MV-4-11 (cell line): ENCODE measurements around the gene RBBP8.

Experiments used
- DNase-seq: peaks from one replicate; lab custom pipeline; 2025; lab: John Stamatoyannopoulos, UW

Gene RBBP8

DNA sequence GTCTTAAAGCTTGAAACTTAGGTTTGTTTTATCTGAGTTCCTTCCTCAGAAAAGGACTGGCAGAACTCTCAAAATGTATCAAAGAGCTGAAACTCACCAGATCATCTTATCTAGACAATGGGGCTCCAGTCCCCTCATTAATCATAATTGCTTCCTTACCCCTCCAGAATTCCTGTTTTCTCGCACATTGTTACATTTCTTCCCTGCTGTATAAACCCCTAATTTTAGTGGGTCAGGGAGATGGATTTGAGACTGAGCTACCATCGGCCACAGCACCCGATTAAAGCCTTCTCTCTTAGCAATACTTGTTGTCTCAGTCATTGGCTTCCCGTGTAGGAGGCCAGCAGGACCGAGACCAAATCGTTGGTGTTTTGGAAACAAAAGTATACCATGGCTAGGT lies 130.4 kb downstream of the RBBP8 start:
- no peak for DNase-seq

DNA sequence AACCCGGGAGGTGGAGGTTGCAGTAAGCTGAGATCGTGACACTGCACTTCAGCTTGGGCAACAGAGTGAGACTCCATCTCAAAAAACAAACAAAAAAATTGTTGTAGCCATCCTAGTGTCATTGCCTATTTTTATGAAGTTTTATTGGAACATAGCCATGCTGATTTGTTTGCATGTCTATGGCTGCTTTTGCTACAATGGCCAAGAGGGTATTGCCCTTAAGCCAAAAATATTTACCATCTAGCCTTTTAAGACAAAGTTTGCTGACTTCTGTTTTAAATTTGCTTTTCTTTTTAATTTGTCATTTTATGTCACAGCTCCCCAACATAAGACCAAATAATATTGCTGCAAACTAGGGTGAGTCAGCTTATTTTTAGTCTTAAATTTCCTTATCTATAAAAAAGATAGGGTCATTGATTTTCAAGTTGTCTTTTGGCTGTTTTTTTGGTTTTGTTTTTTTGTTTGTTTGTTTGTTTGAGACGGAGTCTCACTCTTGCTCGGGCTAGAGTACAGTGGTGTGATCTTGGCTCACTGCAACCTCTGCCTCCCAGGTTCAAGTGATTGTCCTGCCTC lies 132.2 kb downstream of the RBBP8 start:
- DNase-seq = no peak

DNA sequence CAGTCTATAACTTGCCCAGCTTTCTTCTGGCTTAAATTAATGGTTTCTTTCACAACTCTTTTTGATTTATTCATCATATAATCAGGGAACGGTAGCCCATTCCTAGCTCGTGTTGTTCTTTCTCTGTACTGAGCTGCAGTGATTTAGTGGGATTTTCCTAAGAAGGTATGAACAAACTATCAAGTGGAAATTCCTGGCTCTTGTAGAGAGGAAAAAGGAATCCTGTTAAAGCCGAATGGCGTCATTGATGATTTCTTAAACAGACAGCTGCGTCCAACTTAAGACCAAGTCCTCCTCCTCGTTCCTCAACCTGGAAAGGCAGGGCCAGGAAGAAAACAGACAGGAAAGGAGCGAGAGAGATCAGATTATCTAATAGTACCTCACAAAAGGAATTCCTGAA lies 132.9 kb downstream of the RBBP8 start:
- DNase-seq = no peak

DNA sequence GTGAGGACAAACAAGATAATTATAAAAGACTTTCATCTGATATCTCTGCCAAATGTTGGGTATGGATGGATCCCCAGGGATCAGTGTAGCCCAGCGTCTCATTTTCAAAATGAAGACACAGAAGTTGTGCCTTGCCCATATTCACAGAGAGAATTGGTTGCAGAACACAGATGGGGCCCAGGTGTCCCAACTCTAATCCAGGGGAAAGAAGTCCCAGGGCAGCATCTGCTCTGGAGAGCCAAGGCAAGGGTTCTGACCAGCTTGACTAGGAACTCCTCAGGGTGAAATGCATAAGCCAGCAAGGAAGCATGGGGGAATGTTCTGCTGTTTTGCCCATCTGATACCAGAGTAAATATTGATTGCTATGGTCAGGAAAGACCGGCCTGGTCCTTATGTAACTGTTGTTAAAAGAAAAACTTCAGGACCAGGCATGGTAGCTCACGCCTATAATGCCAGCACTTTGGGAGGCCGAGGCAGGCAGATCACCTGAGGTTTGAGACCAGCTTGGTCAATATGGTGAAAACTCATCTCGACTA lies 133.4 kb downstream of the RBBP8 start:
- DNase-seq = no peak

DNA sequence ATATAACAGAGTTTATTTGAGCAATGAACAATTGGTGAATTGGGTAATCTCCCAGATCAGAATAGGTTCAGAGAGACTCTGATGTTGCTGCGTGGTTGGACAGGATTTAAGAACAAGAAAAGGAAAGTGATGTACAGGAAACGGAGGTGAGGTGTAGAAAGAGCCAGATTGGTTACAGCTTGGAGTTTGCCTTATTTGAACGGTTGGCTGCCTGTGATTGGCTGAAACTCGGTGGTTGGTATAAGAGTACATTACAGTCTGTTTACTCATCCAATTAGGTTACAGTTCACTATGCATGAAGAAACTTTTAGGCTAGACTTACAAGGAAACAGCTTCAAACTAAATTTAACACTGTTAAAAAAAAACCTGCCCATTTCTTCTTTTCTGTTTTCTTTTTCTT lies 134.1 kb downstream of the RBBP8 start:
- peak; percentile 42 for DNase-seq

DNA sequence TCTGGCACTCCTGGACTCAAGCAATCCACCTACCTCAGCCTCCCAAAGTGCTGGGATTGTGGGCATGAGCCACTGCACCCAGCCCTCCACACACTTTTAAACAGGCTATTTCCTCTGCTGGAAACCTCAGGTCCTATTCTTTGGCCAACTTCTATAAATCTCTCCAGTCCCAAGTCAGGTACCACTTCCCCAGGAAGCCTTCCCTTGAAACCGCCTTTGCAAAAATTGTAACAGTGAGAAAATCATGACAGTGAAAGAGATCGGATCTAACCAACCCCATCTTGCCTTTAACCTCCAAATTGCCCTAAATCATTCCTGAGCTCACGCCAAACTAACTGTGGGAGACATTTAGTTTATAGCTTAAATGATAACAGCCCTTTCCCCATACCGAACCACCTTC lies 134.9 kb downstream of the RBBP8 start:
- DNase-seq = peak; percentile 15

DNA sequence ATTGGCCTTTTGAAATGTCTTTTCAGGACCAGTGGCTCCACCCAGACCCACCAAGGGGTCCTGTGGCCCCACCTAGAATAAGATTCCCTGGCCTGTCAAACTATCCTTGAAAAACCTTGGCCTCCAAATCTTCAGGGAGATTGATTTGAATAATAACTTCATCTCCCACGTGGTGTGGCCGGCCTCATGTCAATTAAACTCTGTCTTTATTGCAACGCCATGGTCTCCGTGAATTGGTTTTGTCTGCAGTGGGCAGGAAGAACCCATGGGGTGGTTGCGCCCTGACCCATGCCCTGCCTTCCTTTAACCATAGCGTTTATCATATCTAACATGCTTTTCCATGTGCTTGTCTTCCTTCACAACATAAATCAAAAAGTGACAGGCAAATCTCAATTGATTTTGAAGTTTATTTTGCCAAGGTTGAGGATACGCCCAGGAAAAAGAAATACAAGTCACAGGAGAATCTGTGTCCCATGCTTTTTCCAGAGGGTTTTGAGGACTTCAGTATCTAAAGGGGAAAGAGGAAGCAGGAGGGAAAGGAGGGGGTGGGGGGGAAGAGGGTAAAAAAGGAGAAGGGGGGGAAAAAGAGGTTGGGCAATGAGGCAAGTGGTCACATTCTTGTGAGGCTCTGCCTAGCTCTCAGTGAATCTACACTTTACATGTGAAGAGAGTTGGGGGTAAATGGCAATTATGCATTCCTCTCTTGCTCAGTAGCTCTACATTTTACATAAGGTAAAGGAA lies 135.6 kb downstream of the RBBP8 start:
- DNase-seq = peak; percentile 72

DNA sequence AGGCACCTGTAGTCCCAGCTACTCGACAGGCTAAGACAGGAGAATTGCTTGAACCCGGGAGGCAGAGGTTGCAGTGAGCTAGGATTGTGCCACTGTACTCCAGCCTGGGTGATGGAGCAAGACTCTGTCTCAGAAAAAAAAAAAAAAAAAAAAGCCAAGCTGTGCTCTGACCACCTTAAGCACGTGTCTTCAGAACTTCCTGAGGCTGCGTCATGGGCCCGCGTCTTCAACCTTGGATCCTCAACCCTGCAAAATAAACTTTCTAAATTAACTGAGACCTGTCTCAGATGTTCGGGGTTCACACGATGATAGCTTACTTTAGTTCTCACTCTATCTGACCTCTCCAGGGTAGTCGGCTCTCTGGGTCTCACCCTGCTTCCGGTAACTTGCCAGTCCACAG lies 136.4 kb downstream of the RBBP8 start:
- no peak for DNase-seq

DNA sequence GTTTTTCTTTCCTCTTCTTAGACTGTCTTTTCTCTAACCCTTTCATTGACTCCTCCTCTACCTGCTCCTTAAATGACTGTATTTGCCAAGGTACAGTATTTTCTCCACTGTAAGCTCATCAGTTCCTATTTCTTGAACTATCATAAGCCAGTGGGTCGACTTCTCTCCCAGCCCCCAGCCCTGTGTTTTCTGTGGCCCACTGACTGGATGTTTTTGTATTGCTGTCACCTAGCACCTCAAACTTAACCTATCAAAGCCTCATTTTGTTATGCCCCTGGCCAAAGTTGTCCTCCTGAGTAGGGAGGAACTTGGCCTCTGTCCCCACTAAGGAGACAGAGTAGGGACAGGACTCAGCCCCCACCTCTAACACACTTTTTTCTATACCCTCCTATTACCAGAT lies 136.8 kb downstream of the RBBP8 start:
- no peak for DNase-seq

DNA sequence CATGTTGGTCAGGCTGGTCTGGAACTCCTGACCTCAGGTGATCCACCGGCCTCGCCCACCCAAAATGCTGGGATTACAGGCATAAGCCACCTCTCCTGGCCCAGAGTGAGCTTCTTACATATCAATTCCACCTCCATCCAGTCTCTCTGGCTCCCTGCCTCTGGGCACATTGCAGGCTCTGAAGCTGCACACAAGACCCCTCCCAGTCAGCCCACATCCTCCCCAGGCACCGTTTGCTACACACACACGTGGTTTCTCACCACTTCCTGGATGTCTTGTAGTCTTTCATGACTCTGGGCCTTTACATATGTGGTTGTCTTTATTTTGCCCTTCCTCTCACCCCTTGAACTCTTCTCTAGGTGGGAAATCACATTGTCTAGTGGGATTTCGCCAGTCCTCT lies 138.2 kb downstream of the RBBP8 start:
- peak; percentile 96 for DNase-seq

DNA sequence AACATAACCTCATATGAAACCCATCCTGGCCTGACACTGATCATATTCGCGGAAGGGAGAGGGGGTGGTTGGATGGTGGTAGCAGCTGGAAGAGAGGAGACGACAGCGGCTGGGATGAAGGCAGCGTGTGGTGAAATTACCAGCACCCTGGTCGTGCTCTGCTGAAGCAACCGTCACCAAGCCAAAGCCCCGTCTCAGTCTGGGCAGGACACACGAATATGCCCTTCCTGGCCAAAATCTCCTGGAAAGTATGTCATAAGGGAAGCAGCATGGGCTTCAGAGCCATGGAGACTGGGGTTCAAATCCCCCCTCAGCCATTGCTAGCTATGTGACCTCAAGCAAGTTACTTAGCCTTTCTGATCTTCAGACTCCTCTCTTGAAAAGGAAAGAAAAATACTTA lies 139.0 kb downstream of the RBBP8 start:
- no peak for DNase-seq

DNA sequence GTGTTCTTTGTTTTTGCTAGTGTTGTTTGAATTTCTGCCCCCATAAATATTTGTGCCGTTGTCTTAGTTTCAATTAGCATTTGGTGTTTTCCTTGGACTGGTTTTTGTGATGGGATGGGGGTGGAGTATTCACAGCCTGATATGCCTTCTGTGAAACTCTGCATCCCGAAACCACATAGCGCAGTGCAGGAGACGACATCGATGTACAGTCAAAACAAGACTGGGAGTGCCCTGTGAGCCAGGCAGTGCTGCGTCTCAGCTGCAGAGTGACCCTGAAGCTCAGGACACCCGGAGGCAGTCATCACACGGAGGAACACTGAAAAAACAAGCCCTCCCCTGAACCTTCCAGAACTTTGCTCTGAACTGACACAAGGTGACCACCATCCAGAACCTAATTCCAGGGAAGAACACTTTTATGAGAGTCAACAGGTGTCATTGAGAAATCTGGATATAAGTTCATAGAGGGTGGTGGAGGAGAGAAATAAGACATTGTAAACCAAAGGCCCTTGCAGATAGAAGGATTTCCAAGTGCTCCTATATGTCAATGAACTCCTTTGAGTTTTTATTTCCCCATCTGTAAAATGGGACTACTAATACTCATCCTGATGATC lies 141.0 kb downstream of the RBBP8 start:
- DNase-seq = no peak
